Heart left ventricle (tissue), 13 donors: ENCODE measurements around the gene ECHDC3.

Experiments
- CTCF ChIP-seq, 12 donors: fragments of 200-600 bp; sonication (generic) in 4 of 12; IDR thresholded peaks; one replicate each; pipeline versions ENCODE4 v1.5.0 to v1.8.0; 2018 to 2022; ENCODE audit warnings: antibody characterized with exemption in 12 of 12, mild to moderate bottlenecking in 5 of 12
- POLR2A ChIP-seq, 2 donors: fragments of 450-650 bp; IDR thresholded peaks; one replicate each; pipeline ENCODE4 v1.6.1; 2017; ENCODE audit warnings: antibody characterized with exemption in 2 of 2, mild to moderate bottlenecking in 2 of 2, moderate library complexity in 2 of 2
- donor health status: ischemic (EF 13 %, LVEDD 7.1; RV severe dilation, severe dysfunction).
- donor health status: DM: no; HTN: yes; CAD: no.
- donor health status: DM: no; HTN: no; CAD: no.
- donor health status: ischemic (EF 25% LVEDD 6.9; RV normal size, moderate dysfunction).
- donor health status: ischemic (EF 25% LVEDD 5.7; RV mildly dilated, moderate dysfunction).
- donor health status: ischemic (EF 35%, LVEDD 5.7; RV mildly dilated, moderate dysfunction).
- donor health status: nonischemic (EF 11% LVEDD 7.7; RV severe dilation, severe dysfunction).
- donor health status: DM: yes; HTN: yes; CAD: no.
- donor health status: PGD.
- donor health status: ischemic (EF 29% LVEDD 5.4; RV normal size, mild dysfunction).
- donor health status: nonischemic (EF 23%, LVEDD 6.1; RV moderate dilation, normal function).

- TF ChIP-seq CTCF (IDR thresholded peaks at IDR 0.05) (no peak), POLR2A (IDR thresholded peaks at IDR 0.05) (no peak)
Measured at GRCh38 chr10:11789956-11790355, 47.8 kb downstream of the ECHDC3 start.
